MCF 10A (cell line): ENCODE data around the gene ZNF519. TPM values are rescaled to one million over a fixed set of nuclear protein-coding genes. Genes with fewer than 3 reads are reported as not detected.

Source experiments
- BruUV-seq: library from RNA; stranded (reverse); fragments of 400-500 nt; replicated peaks from 2 replicates; lab custom pipeline; 2021; lab: Mats Ljungman, UMichigan
- CTCF ChIA-PET: fragments of 300-600 bp; sonication (Branson Sonifier 250); formaldehyde crosslinking; extraction: SDS; loops from one replicate; lab custom pipeline; 2021; ENCODE audit warnings: antibody characterized with exemption, inconsistent platforms; lab: Yijun Ruan, JAX
- POLR2A ChIA-PET: fragments of 300-600, 350-650 bp; sonication (Branson Sonifier 250); formaldehyde crosslinking; extraction: SDS; loops from one replicate; lab custom pipeline; 2020; ENCODE audit warnings: antibody characterized with exemption, inconsistent platforms; lab: Yijun Ruan, JAX
- DNase-seq: peaks from one replicate; pipeline ENCODE4 v3.0.0-alpha.2; 2018; ENCODE audit not compliant: unreplicated experiment
- H3K27ac Mint-ChIP-seq: one replicate; pipeline ENCODE4 v1.8.0; 2022; ENCODE audit warnings: mild to moderate bottlenecking, low read depth, mixed read lengths; ENCODE audit not compliant: unreplicated experiment
- H3K27me3 Mint-ChIP-seq: one replicate; pipeline ENCODE4 v1.8.0; 2022; ENCODE audit warnings: mixed read lengths; ENCODE audit not compliant: insufficient read depth, unreplicated experiment
- H3K36me3 Mint-ChIP-seq: one replicate; pipeline ENCODE4 v1.8.0; 2022; ENCODE audit warnings: mild to moderate bottlenecking, moderate library complexity, mixed read lengths; ENCODE audit not compliant: insufficient read depth, unreplicated experiment
- H3K4me1 Mint-ChIP-seq: one replicate; pipeline ENCODE4 v1.8.0; 2022; ENCODE audit warnings: mixed read lengths; ENCODE audit not compliant: insufficient read depth, unreplicated experiment
- H3K4me3 Mint-ChIP-seq: one replicate; pipeline ENCODE4 v1.8.0; 2022; ENCODE audit warnings: mild to moderate bottlenecking, moderate library complexity, mixed read lengths; ENCODE audit not compliant: unreplicated experiment
- H3K9me3 Mint-ChIP-seq: one replicate; pipeline ENCODE4 v1.8.0; 2022; ENCODE audit warnings: mixed read lengths; ENCODE audit not compliant: unreplicated experiment
- CTCF ChIP-seq: fragments of 200-600 bp; IDR thresholded peaks from one replicate; pipeline ENCODE4 v1.8.0; 2022; ENCODE audit warnings: antibody characterized with exemption, mild to moderate bottlenecking; ENCODE audit not compliant: unreplicated experiment
- intact Hi-C: fragments of 100-400 bp; cut with micrococcal nuclease; formaldehyde crosslinking; loops from 2 replicates; pipeline ENCODE4 v1.14.1; 2022
- total RNA-seq: library from RNA; stranded (reverse); gene quantifications from 2 replicates; pipeline ENCODE4 v1.2.3, GENCODE V29; 2022

The ZNF519 gene
- total RNA-seq, 1 experiment from 2014 or later = 6.0 TPM

GRCh38 chr18:14106906-14107305, 25.3 kb downstream of the ZNF519 start:
- Mint-ChIP-seq H3K27me3 (no peaks in the 10 kb centered on the region), H3K36me3 (no peaks in the 10 kb centered on the region), H3K4me1 (no peaks in the 10 kb centered on the region), H3K4me3 (no peak overlapping the region), H3K27ac (no peak overlapping the region), H3K9me3 (peaks cover 17% of the 10 kb centered on the region)
- TF ChIP-seq CTCF = no peak
- intact Hi-C loops = no loop called here
- ChIA-PET CTCF (interaction anchor here (1.3 kb wide), 1 partner anchor 276 kb away, joined by 5 read pairs; no protein-coding TSS in a partner anchor), POLR2A (no interaction called here)
- no TSS peak for BruUV-seq
- DNase-seq = no peak

- POLR2A ChIA-PET = interaction anchor here (0.6 to 1.4 kb wide), 3 partner anchors 9 to 65 kb away, joined by 3 to 5 read pairs (median 3); no protein-coding TSS in a partner anchor
These were observed 27.1 kb downstream of the ZNF519 start for GRCh38 chr18:14104906-14105748.

GRCh38 chr18:14104201-14104600, 28.0 kb downstream of the ZNF519 start:
- Mint-ChIP-seq H3K4me3 (no peak overlapping the region), H3K4me1 (no peaks in the 10 kb centered on the region), H3K27me3 (no peaks in the 10 kb centered on the region), H3K27ac (no peak overlapping the region), H3K9me3 (peaks cover 25% of the 10 kb centered on the region), H3K36me3 (no peaks in the 10 kb centered on the region)
- intact Hi-C loops = no loop called here
- ChIA-PET POLR2A (no interaction called here), CTCF (interaction anchor here (1.8 to 1.9 kb wide), 2 partner anchors 18 to 291 kb away, joined by 4 to 5 read pairs; no protein-coding TSS in a partner anchor)
- no peak for DNase-seq
- no TSS peak for BruUV-seq
- TF ChIP-seq CTCF = no peak

More at GRCh38 chr18:14104906-14105748, 27.1 kb downstream of the ZNF519 start:
- intact Hi-C loops = no loop called here
- Mint-ChIP-seq H3K36me3 (no peaks in the 10 kb centered on the region), H3K9me3 (peaks cover 24% of the 10 kb centered on the region), H3K4me1 (no peaks in the 10 kb centered on the region), H3K27me3 (no peaks in the 10 kb centered on the region), H3K27ac (no peak overlapping the region), H3K4me3 (no peak overlapping the region)
- no peak for TF ChIP-seq CTCF
- CTCF ChIA-PET = interaction anchor here (1.8 to 1.9 kb wide), 2 partner anchors 18 to 292 kb away, joined by 4 to 5 read pairs; no protein-coding TSS in a partner anchor
- BruUV-seq = no TSS peak
- DNase-seq = no peak

GRCh38 chr18:14100503-14101286, 31.5 kb downstream of the ZNF519 start:
- Mint-ChIP-seq H3K36me3 (peaks cover 5% of the 10 kb centered on the region), H3K9me3 (peaks cover 17% of the 10 kb centered on the region), H3K27me3 (no peaks in the 10 kb centered on the region), H3K4me3 (no peak overlapping the region), H3K27ac (no peak overlapping the region), H3K4me1 (no peaks in the 10 kb centered on the region)
- no peak for DNase-seq
- intact Hi-C loops = no loop called here
- POLR2A ChIA-PET = no interaction called here
- BruUV-seq = no TSS peak
- TF ChIP-seq CTCF = no peak
- CTCF ChIA-PET = interaction anchor here (1.1 kb wide), 1 partner anchor 14 kb away, joined by 3 read pairs; no protein-coding TSS in a partner anchor
